ENCODE results near the gene PNPLA6. TPM values are rescaled to one million over a fixed set of nuclear protein-coding genes. Genes with fewer than 3 reads are reported as not detected.
A peak's percentile ranks its signal among the peaks of the same experiment; 100 is the strongest.

Gene PNPLA6
- total and polyA plus RNA-seq, 9 of the 15 experiments (the other 6 are each of a cell fraction or from before 2014, with no cell fraction given), result 0.07 to 30.2 (median 8.3) TPM

DNA sequence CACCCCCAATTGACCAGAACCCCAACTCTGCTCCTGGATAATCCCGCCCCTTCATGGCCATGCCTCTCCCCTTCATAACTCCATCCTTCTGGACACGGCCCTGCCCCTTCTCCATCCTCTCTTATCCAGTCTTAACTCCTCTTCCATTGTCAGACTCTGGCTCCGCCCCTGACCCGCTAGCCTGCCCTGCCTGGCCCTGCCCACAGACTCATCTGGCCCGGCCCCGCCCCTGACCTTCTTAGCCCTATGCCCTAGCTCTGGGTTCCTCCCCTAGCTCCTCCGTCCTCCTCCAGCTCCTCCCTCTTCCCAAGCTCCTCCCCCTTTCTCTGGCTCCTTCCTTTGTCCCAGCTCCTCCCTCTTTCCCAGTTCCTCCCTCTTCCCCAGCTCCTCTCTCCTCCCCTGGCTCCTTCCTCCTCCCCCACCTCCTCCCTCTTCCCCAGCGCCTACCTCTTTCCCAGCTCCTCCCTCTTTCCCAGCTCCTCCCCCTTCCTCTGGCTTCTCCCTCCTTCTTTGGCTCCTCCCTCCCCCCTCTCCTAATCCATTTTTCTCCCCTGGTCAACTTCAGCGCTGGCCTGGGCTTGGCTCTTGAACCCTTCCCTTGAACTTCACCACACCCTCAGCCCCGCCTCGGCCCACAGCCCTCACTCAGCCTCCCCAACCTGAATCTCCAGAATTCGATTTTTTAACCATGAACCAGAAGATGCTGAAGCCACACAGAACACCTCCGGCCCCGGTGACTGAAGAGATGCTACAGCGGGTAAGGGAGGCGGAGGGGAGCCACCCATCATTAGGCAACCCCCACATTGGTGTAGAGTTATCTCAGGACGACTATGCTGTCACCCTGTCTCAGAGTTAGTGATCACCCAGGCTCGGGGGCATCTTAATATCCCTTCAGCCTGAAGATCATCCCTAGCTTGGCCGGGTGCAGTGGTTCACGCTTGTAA lies 28.9 kb upstream of the PNPLA6 start (continued):
- TF ChIP-seq, protein P1, sequence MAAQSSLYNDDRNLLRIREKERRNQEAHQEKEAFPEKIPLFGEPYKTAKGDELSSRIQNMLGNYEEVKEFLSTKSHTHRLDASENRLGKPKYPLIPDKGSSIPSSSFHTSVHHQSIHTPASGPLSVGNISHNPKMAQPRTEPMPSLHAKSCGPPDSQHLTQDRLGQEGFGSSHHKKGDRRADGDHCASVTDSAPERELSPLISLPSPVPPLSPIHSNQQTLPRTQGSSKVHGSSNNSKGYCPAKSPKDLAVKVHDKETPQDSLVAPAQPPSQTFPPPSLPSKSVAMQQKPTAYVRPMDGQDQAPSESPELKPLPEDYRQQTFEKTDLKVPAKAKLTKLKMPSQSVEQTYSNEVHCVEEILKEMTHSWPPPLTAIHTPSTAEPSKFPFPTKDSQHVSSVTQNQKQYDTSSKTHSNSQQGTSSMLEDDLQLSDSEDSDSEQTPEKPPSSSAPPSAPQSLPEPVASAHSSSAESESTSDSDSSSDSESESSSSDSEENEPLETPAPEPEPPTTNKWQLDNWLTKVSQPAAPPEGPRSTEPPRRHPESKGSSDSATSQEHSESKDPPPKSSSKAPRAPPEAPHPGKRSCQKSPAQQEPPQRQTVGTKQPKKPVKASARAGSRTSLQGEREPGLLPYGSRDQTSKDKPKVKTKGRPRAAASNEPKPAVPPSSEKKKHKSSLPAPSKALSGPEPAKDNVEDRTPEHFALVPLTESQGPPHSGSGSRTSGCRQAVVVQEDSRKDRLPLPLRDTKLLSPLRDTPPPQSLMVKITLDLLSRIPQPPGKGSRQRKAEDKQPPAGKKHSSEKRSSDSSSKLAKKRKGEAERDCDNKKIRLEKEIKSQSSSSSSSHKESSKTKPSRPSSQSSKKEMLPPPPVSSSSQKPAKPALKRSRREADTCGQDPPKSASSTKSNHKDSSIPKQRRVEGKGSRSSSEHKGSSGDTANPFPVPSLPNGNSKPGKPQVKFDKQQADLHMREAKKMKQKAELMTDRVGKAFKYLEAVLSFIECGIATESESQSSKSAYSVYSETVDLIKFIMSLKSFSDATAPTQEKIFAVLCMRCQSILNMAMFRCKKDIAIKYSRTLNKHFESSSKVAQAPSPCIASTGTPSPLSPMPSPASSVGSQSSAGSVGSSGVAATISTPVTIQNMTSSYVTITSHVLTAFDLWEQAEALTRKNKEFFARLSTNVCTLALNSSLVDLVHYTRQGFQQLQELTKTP (IDR thresholded peaks at IDR 0.05; ENCODE audit: low read depth in 1 of 2, partially characterized antibody in 2 of 2), result peak; percentile 25 to 83
- TF ChIP-seq ZC3H11A (IDR thresholded peaks at IDR 0.05; ENCODE audit: low read depth, low read length), result no peak
- TF ChIP-seq ELF4 (CRISPR knock-in tag; IDR thresholded peaks at IDR 0.05), result peak; percentile 91
- peak; percentile 90 for TF ChIP-seq TOE1 (IDR thresholded peaks at IDR 0.05; ENCODE audit: borderline replicate concordance)
- no peak for TF ChIP-seq TOE1 (CRISPR knock-in tag; IDR thresholded peaks at IDR 0.05; ENCODE audit: borderline replicate concordance, low read depth)
- TF ChIP-seq TAF7 (tag; IDR thresholded peaks at IDR 0.05), result no peak
- TF ChIP-seq SRSF3 (IDR thresholded peaks at IDR 0.05; ENCODE audit: insufficient read depth, low read length), result no peak
- TF ChIP-seq, protein P2, sequence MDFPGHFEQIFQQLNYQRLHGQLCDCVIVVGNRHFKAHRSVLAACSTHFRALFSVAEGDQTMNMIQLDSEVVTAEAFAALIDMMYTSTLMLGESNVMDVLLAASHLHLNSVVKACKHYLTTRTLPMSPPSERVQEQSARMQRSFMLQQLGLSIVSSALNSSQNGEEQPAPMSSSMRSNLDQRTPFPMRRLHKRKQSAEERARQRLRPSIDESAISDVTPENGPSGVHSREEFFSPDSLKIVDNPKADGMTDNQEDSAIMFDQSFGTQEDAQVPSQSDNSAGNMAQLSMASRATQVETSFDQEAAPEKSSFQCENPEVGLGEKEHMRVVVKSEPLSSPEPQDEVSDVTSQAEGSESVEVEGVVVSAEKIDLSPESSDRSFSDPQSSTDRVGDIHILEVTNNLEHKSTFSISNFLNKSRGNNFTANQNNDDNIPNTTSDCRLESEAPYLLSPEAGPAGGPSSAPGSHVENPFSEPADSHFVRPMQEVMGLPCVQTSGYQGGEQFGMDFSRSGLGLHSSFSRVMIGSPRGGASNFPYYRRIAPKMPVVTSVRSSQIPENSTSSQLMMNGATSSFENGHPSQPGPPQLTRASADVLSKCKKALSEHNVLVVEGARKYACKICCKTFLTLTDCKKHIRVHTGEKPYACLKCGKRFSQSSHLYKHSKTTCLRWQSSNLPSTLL (IDR thresholded peaks at IDR 0.05), result peak; percentile 66
- no peak for TF ChIP-seq ZBED1 (IDR thresholded peaks at IDR 0.05)
- no peak for TF ChIP-seq EP400 (IDR thresholded peaks at IDR 0.05)
- no peak for TF ChIP-seq PURB (CRISPR knock-in tag; IDR thresholded peaks at IDR 0.05; ENCODE audit: low read depth)
- TF ChIP-seq, protein P3, sequence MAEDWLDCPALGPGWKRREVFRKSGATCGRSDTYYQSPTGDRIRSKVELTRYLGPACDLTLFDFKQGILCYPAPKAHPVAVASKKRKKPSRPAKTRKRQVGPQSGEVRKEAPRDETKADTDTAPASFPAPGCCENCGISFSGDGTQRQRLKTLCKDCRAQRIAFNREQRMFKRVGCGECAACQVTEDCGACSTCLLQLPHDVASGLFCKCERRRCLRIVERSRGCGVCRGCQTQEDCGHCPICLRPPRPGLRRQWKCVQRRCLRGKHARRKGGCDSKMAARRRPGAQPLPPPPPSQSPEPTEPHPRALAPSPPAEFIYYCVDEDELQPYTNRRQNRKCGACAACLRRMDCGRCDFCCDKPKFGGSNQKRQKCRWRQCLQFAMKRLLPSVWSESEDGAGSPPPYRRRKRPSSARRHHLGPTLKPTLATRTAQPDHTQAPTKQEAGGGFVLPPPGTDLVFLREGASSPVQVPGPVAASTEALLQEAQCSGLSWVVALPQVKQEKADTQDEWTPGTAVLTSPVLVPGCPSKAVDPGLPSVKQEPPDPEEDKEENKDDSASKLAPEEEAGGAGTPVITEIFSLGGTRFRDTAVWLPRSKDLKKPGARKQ (CRISPR knock-in tag; IDR thresholded peaks at IDR 0.05), result no peak
- TF ChIP-seq, protein P4, sequence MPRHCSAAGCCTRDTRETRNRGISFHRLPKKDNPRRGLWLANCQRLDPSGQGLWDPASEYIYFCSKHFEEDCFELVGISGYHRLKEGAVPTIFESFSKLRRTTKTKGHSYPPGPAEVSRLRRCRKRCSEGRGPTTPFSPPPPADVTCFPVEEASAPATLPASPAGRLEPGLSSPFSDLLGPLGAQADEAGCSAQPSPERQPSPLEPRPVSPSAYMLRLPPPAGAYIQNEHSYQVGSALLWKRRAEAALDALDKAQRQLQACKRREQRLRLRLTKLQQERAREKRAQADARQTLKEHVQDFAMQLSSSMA (CRISPR knock-in tag; IDR thresholded peaks at IDR 0.05), result no peak
- TF ChIP-seq ZZZ3 (IDR thresholded peaks at IDR 0.05), result no peak
- TF ChIP-seq ZSCAN32 (CRISPR knock-in tag; IDR thresholded peaks at IDR 0.05), result no peak
- TF ChIP-seq POLR2AphosphoS2 (IDR thresholded peaks at IDR 0.05; ENCODE audit: low read length), result no peak
- no peak for TF ChIP-seq ZNF239 (CRISPR knock-in tag; IDR thresholded peaks at IDR 0.05)
- no peak for TF ChIP-seq TAF1 (IDR thresholded peaks at IDR 0.05; ENCODE audit: control insufficient read depth, extremely low read depth, insufficient read depth, low read length, severe bottlenecking)
- no peak for TF ChIP-seq PPARD (CRISPR knock-in tag; IDR thresholded peaks at IDR 0.05)
